SK-N-MC (cell line): ENCODE data around the gene SLC38A6.
"Not testable (repeated sequence)": the region's sequence is repeated elsewhere in the genome, so short reads cannot be mapped to it uniquely, and the experiment has no call there.

ENCODE experiments used
- DNase-seq: peaks from one replicate; pipeline ENCODE4 v3.0.0-alpha.2; 2011; ENCODE audit warnings: low read depth, low spot score
- H3K27ac ChIP-seq: fragments of 200-600 bp; sonication (generic); 2 replicates; pipeline ENCODE4 v1.5.1; 2016; ENCODE audit warnings: mixed run types
- H3K36me3 ChIP-seq: fragments of 200-600 bp; sonication (generic); 2 replicates; pipeline ENCODE4 v1.6.1; 2017; ENCODE audit warnings: antibody characterized with exemption, low read length, mixed read lengths; ENCODE audit not compliant: insufficient read depth
- H3K4me3 ChIP-seq: fragments of 200-600 bp; sonication (generic); 2 replicates; pipeline ENCODE4 v1.5.1; 2016
- H3K9ac ChIP-seq: fragments of 200-600 bp; sonication (generic); 2 replicates; pipeline ENCODE4 v1.8.0; 2017; ENCODE audit warnings: mixed run types, mixed read lengths; ENCODE audit not compliant: insufficient read length
- H3K9me3 ChIP-seq: fragments of 200-600 bp; sonication (generic); 2 replicates; pipeline ENCODE4 v1.6.1; 2017; ENCODE audit warnings: low read depth, mild to moderate bottlenecking, antibody characterized with exemption, low read length, moderate library complexity, mixed read lengths
- EZH2 ChIP-seq: fragments of 200-600 bp; sonication (generic); IDR thresholded peaks from one replicate; pipeline ENCODE4 v1.6.1; 2017; ENCODE audit warnings: antibody characterized with exemption
- FOXP2 ChIP-seq: optimal IDR thresholded peaks from 2 replicates; pipeline ENCODE3; 2011; ENCODE audit warnings: mild to moderate bottlenecking, moderate library complexity; ENCODE audit not compliant: insufficient read depth; ENCODE audit errors: extremely low read length, control extremely low read depth
- POLR2AphosphoS5 ChIP-seq: IDR thresholded peaks from 2 replicates; pipeline ENCODE4 v1.6.1; 2012; ENCODE audit warnings: mild to moderate bottlenecking, low read depth, low read length, borderline replicate concordance

SLC38A6 gene

GRCh38 chr14:61074852-61075251 lies 93.8 kb downstream of the SLC38A6 start:
- H3K9ac ChIP-seq: no peak overlapping the region
- H3K9me3 ChIP-seq: no peaks in the 10 kb centered on the region
- no peak for DNase-seq
- H3K27ac ChIP-seq: no peak overlapping the region
- TF ChIP-seq POLR2AphosphoS5 (no peak), EZH2 (no peak), FOXP2 (no peak)
- H3K36me3 ChIP-seq: no peaks in the 10 kb centered on the region
- no peak overlapping the region for H3K4me3 ChIP-seq

GRCh38 chr14:61076556-61076955 lies 95.5 kb downstream of the SLC38A6 start:
- H3K4me3 ChIP-seq: no peak overlapping the region
- H3K9me3 ChIP-seq: no peaks in the 10 kb centered on the region
- TF ChIP-seq POLR2AphosphoS5 (no peak), EZH2 (no peak), FOXP2 (no peak)
- H3K9ac ChIP-seq: no peak overlapping the region
- no peak for DNase-seq
- H3K36me3 ChIP-seq: no peaks in the 10 kb centered on the region
- H3K27ac ChIP-seq: peak overlapping the region; percentile 60; the same call in 1 of the 2 replicates

- H3K36me3 ChIP-seq: no peaks in the 10 kb centered on the region
- peak overlapping the region; percentile 60; the same call in 1 of the 2 replicates for H3K27ac ChIP-seq
- no peak overlapping the region for H3K4me3 ChIP-seq
- no peak for TF ChIP-seq FOXP2
- no peak for TF ChIP-seq POLR2AphosphoS5
- no peak for TF ChIP-seq EZH2
- DNase-seq: no peak
- no peak overlapping the region for H3K9ac ChIP-seq
- no peaks in the 10 kb centered on the region for H3K9me3 ChIP-seq
These were observed 96.4 kb downstream of the SLC38A6 start for GRCh38 chr14:61077437-61077836.

GRCh38 chr14:61077951-61078720 lies 97.1 kb downstream of the SLC38A6 start:
- no peak overlapping the region for H3K4me3 ChIP-seq
- no peaks in the 10 kb centered on the region for H3K36me3 ChIP-seq
- H3K27ac ChIP-seq: peak overlapping the region; percentile 60; the same call in 1 of the 2 replicates
- TF ChIP-seq FOXP2: no peak
- no peak for TF ChIP-seq EZH2
- no peak for TF ChIP-seq POLR2AphosphoS5
- DNase-seq: no peak
- no peak overlapping the region for H3K9ac ChIP-seq
- no peaks in the 10 kb centered on the region for H3K9me3 ChIP-seq

- H3K27ac ChIP-seq: peak overlapping the region; percentile 87
- no peak overlapping the region for H3K9ac ChIP-seq
- TF ChIP-seq FOXP2 (peak; percentile 78), POLR2AphosphoS5 (no peak; the same call in 1 of the 2 replicates)
- no peaks in the 10 kb centered on the region for H3K9me3 ChIP-seq
- H3K36me3 ChIP-seq: no peaks in the 10 kb centered on the region
- DNase-seq: peak; percentile 80
- H3K4me3 ChIP-seq: peak overlapping the region; percentile 54
These were observed 99.6 kb downstream of the SLC38A6 start for GRCh38 chr14:61080591-61081010.

GRCh38 chr14:61088081-61088480 lies 107.0 kb downstream of the SLC38A6 start:
- DNase-seq: no peak
- no peak for TF ChIP-seq FOXP2
- TF ChIP-seq EZH2: no peak
- no peak for TF ChIP-seq POLR2AphosphoS5

GRCh38 chr14:61089126-61089750 lies 108.2 kb downstream of the SLC38A6 start:
- Histone ChIP-seq H3K4me3 (no peak overlapping the region), H3K9ac (no peak overlapping the region), H3K27ac (no peak overlapping the region), H3K36me3 (no peaks in the 10 kb centered on the region), H3K9me3 (no peaks in the 10 kb centered on the region)
- DNase-seq: no peak
- no peak for TF ChIP-seq FOXP2
- no peak for TF ChIP-seq POLR2AphosphoS5
- no peak for TF ChIP-seq EZH2

More at GRCh38 chr14:61088081-61088480, 107.0 kb downstream of the SLC38A6 start:
- H3K27ac ChIP-seq: no peak overlapping the region
- no peak overlapping the region for H3K4me3 ChIP-seq
- H3K36me3 ChIP-seq: no peaks in the 10 kb centered on the region
- no peak overlapping the region for H3K9ac ChIP-seq
- H3K9me3 ChIP-seq: no peaks in the 10 kb centered on the region

GRCh38 chr14:61090432-61091216 lies 109.6 kb downstream of the SLC38A6 start:
- DNase-seq: no peak
- Histone ChIP-seq H3K36me3 (no peaks in the 10 kb centered on the region), H3K27ac (peak overlapping the region; percentile 15; the same call in 1 of the 2 replicates), H3K4me3 (no peak overlapping the region), H3K9ac (no peak overlapping the region), H3K9me3 (no peaks in the 10 kb centered on the region)
- TF ChIP-seq POLR2AphosphoS5 (no peak), EZH2 (no peak)

- TF ChIP-seq FOXP2 (no peak), EZH2 (no peak), POLR2AphosphoS5 (no peak)
- no peaks in the 10 kb centered on the region for H3K36me3 ChIP-seq
- DNase-seq: no peak
- no peak overlapping the region for H3K9ac ChIP-seq
- H3K9me3 ChIP-seq: no peaks in the 10 kb centered on the region
- no peak overlapping the region for H3K4me3 ChIP-seq
- no peak overlapping the region; the same call in 1 of the 2 replicates for H3K27ac ChIP-seq
These were observed 110.7 kb downstream of the SLC38A6 start for GRCh38 chr14:61091657-61092273.

- H3K27ac ChIP-seq, DNase-seq, H3K36me3 ChIP-seq, H3K4me3 ChIP-seq, H3K9me3 ChIP-seq, H3K9ac ChIP-seq: not testable (repeated sequence)
These were observed 117.1 kb downstream of the SLC38A6 start for GRCh38 chr14:61098096-61098495.
